ENCODE measurements around the gene SLC41A2.

GRCh38 chr12:104964167-104964855, 6.2 kb upstream of the SLC41A2 start:
- TF ChIP-seq, protein P1, sequence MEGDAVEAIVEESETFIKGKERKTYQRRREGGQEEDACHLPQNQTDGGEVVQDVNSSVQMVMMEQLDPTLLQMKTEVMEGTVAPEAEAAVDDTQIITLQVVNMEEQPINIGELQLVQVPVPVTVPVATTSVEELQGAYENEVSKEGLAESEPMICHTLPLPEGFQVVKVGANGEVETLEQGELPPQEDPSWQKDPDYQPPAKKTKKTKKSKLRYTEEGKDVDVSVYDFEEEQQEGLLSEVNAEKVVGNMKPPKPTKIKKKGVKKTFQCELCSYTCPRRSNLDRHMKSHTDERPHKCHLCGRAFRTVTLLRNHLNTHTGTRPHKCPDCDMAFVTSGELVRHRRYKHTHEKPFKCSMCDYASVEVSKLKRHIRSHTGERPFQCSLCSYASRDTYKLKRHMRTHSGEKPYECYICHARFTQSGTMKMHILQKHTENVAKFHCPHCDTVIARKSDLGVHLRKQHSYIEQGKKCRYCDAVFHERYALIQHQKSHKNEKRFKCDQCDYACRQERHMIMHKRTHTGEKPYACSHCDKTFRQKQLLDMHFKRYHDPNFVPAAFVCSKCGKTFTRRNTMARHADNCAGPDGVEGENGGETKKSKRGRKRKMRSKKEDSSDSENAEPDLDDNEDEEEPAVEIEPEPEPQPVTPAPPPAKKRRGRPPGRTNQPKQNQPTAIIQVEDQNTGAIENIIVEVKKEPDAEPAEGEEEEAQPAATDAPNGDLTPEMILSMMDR (conservative IDR thresholded peaks at IDR 0.05): no peak
- no peak for TF ChIP-seq EZH2 (IDR thresholded peaks at IDR 0.05; ENCODE audit: low read depth)
